HEK293 (cell line): ENCODE results near the gene RAPGEF5.

Experiments used
- CTCF ChIA-PET: fragments of 350-600 bp; formaldehyde crosslinking; extraction: SDS; loops from one replicate; lab custom pipeline; 2021; ENCODE audit warnings: antibody characterized with exemption; lab: Yijun Ruan, JAX
- POLR2A ChIA-PET: fragments of 300-600 bp; formaldehyde crosslinking; extraction: SDS; loops from one replicate; lab custom pipeline; 2020; ENCODE audit warnings: antibody characterized with exemption, inconsistent platforms; lab: Yijun Ruan, JAX
- H3K27ac ChIP-seq: fragments of 200-500 bp; sonication (Bioruptor generic); 2 replicates; pipeline ENCODE4 v1.5.1; 2014; ENCODE audit warnings: low read depth, low read length, control low read depth, inconsistent platforms; ENCODE audit errors: extremely low read depth
- H3K36me3 ChIP-seq, 2 experiments: fragments of 200-500 bp in 1 of 2; sonication (Bioruptor generic) in 1 of 2; 1 replicate in 1 of 2; 2 replicates in 1 of 2; pipeline ENCODE4 v1.5.1; 2014 to 2017; ENCODE audit warnings: inconsistent platforms in 2 of 2, low read length in 2 of 2; ENCODE audit not compliant: control insufficient read depth in 2 of 2, insufficient read depth in 1 of 2
- H3K4me1 ChIP-seq: fragments of 200-500 bp; sonication (Bioruptor generic); 2 replicates; pipeline ENCODE4 v1.5.1; 2014; ENCODE audit warnings: mild to moderate bottlenecking, low read length, inconsistent platforms; ENCODE audit not compliant: control insufficient read depth, insufficient read depth
- H3K4me3 ChIP-seq: 2 replicates; pipeline ENCODE4 v1.5.1; 2011; ENCODE audit warnings: low read depth, mild to moderate bottlenecking, control low read depth, low read length, moderate library complexity
- H3K9me3 ChIP-seq: fragments of 200-500 bp; sonication (Bioruptor generic); 2 replicates; pipeline ENCODE4 v1.5.1; 2014; ENCODE audit warnings: low read depth, low read length, inconsistent platforms; ENCODE audit not compliant: control insufficient read depth, insufficient read depth
- GLIS1 ChIP-seq: fragments of 450-650 bp; formaldehyde crosslinking; IDR thresholded peaks from 2 replicates; pipeline ENCODE4 v1.5.1; 2016; ENCODE audit warnings: missing biosample characterization, missing genetic modification characterization
- KLF1 ChIP-seq: fragments of 450-650 bp; formaldehyde crosslinking; IDR thresholded peaks from 2 replicates; pipeline ENCODE4 v1.5.1; 2016; ENCODE audit warnings: missing biosample characterization, missing genetic modification characterization
- SP7 ChIP-seq: fragments of 450-650 bp; formaldehyde crosslinking; IDR thresholded peaks from 2 replicates; pipeline ENCODE4 v1.5.1; 2016; ENCODE audit warnings: missing biosample characterization, missing genetic modification characterization
- ZEB2 ChIP-seq: fragments of 450-650 bp; formaldehyde crosslinking; IDR thresholded peaks from 2 replicates; pipeline ENCODE4 v1.5.1; 2016; ENCODE audit warnings: missing biosample characterization, missing genetic modification characterization
- ZNF140 ChIP-seq: fragments of 450-650 bp; formaldehyde crosslinking; IDR thresholded peaks from 2 replicates; pipeline ENCODE4 v1.5.1; 2016; ENCODE audit warnings: missing biosample characterization, missing genetic modification characterization
- ZNF239 ChIP-seq: fragments of 450-650 bp; formaldehyde crosslinking; IDR thresholded peaks from 2 replicates; pipeline ENCODE4 v1.5.1; 2016; ENCODE audit warnings: missing biosample characterization, missing genetic modification characterization
- ZNF292 ChIP-seq: fragments of 450-650 bp; formaldehyde crosslinking; IDR thresholded peaks from 2 replicates; pipeline ENCODE4 v1.5.1; 2016; ENCODE audit warnings: low read depth, missing biosample characterization, missing genetic modification characterization, borderline replicate concordance
- ZNF354C ChIP-seq: fragments of 450-650 bp; formaldehyde crosslinking; IDR thresholded peaks from 2 replicates; pipeline ENCODE4 v1.5.1; 2016; ENCODE audit warnings: missing biosample characterization, missing genetic modification characterization, low read depth, borderline replicate concordance
- ZNF423 ChIP-seq: fragments of 450-650 bp; formaldehyde crosslinking; IDR thresholded peaks from 2 replicates; pipeline ENCODE4 v1.5.1; 2016; ENCODE audit warnings: missing biosample characterization, missing genetic modification characterization
- ZNF544 ChIP-seq: fragments of 450-650 bp; formaldehyde crosslinking; IDR thresholded peaks from 2 replicates; pipeline ENCODE4 v1.5.0; 2017; ENCODE audit warnings: missing biosample characterization, missing genetic modification characterization
- ZNF549 ChIP-seq: fragments of 450-650 bp; IDR thresholded peaks from 2 replicates; pipeline ENCODE4 v1.5.1; 2018; ENCODE audit warnings: missing biosample characterization, missing genetic modification characterization, mild to moderate bottlenecking, inconsistent platforms, moderate library complexity
- ZNF585B ChIP-seq: fragments of 450-650 bp; formaldehyde crosslinking; IDR thresholded peaks from 2 replicates; pipeline ENCODE4 v1.5.1; 2016; ENCODE audit warnings: missing biosample characterization, missing genetic modification characterization
- ZSCAN30 ChIP-seq: fragments of 450-650 bp; IDR thresholded peaks from 2 replicates; pipeline ENCODE4 v1.5.1; 2018; ENCODE audit warnings: missing biosample characterization, mild to moderate bottlenecking, missing genetic modification characterization, moderate library complexity
- ZXDB ChIP-seq: fragments of 450-650 bp; formaldehyde crosslinking; IDR thresholded peaks from 2 replicates; pipeline ENCODE4 v1.5.1; 2016; ENCODE audit warnings: missing biosample characterization, missing genetic modification characterization
- TF ChIP-seq, protein P1 (sequence below): fragments of 450-650 bp; formaldehyde crosslinking; IDR thresholded peaks from 2 replicates; pipeline ENCODE4 v1.5.1; 2016; ENCODE audit warnings: missing biosample characterization, missing genetic modification characterization, borderline replicate concordance
- TF ChIP-seq, protein P2 (sequence below): fragments of 450-650 bp; formaldehyde crosslinking; IDR thresholded peaks from 2 replicates; pipeline ENCODE4 v1.5.1; 2016; ENCODE audit warnings: missing biosample characterization, missing genetic modification characterization
- TF ChIP-seq, protein P3 (sequence below): IDR thresholded peaks from 2 replicates; pipeline ENCODE4 v1.6.1; 2011; ENCODE audit warnings: mild to moderate bottlenecking, low read depth, low read length, borderline replicate concordance

RAPGEF5 gene

DNA sequence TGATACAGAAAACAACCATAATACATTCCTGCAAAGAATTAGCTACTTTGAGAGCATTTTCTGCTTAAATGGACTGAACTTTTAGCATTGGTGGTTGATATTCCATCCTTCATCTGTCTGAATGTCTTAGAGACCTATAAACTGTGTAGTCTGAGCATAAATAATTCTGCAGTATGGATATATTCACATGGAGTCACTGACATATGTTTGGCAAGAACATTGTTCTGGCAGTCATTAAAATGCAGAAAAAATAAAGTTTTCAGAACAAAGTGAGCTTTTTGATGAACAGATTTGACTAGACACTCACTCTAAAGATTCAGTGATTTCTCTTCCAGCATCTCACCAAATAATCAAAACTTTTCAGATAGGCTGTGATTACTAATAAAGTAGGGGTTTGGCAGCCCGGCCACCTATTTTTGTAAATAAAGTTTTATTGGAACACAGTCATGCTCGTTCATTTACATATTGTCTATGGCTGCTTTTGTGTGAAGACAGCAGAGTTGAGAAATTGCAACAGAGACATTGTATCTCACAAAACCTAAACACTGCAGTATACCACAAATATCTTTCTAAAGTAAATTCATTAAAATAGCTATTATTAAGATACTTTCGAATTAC, 44.1 kb upstream of the RAPGEF5 start (continued):
- TF ChIP-seq, protein P1, sequence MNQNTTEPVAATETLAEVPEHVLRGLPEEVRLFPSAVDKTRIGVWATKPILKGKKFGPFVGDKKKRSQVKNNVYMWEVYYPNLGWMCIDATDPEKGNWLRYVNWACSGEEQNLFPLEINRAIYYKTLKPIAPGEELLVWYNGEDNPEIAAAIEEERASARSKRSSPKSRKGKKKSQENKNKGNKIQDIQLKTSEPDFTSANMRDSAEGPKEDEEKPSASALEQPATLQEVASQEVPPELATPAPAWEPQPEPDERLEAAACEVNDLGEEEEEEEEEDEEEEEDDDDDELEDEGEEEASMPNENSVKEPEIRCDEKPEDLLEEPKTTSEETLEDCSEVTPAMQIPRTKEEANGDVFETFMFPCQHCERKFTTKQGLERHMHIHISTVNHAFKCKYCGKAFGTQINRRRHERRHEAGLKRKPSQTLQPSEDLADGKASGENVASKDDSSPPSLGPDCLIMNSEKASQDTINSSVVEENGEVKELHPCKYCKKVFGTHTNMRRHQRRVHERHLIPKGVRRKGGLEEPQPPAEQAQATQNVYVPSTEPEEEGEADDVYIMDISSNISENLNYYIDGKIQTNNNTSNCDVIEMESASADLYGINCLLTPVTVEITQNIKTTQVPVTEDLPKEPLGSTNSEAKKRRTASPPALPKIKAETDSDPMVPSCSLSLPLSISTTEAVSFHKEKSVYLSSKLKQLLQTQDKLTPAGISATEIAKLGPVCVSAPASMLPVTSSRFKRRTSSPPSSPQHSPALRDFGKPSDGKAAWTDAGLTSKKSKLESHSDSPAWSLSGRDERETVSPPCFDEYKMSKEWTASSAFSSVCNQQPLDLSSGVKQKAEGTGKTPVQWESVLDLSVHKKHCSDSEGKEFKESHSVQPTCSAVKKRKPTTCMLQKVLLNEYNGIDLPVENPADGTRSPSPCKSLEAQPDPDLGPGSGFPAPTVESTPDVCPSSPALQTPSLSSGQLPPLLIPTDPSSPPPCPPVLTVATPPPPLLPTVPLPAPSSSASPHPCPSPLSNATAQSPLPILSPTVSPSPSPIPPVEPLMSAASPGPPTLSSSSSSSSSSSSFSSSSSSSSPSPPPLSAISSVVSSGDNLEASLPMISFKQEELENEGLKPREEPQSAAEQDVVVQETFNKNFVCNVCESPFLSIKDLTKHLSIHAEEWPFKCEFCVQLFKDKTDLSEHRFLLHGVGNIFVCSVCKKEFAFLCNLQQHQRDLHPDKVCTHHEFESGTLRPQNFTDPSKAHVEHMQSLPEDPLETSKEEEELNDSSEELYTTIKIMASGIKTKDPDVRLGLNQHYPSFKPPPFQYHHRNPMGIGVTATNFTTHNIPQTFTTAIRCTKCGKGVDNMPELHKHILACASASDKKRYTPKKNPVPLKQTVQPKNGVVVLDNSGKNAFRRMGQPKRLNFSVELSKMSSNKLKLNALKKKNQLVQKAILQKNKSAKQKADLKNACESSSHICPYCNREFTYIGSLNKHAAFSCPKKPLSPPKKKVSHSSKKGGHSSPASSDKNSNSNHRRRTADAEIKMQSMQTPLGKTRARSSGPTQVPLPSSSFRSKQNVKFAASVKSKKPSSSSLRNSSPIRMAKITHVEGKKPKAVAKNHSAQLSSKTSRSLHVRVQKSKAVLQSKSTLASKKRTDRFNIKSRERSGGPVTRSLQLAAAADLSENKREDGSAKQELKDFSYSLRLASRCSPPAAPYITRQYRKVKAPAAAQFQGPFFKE = no peak
- TF ChIP-seq ZNF292 (tag by site-specific recombination) (no peak), SP7 (no peak), ZNF549 (tag by site-specific recombination) (no peak), ZNF354C (tag by site-specific recombination) (no peak)
- TF ChIP-seq, protein P2, sequence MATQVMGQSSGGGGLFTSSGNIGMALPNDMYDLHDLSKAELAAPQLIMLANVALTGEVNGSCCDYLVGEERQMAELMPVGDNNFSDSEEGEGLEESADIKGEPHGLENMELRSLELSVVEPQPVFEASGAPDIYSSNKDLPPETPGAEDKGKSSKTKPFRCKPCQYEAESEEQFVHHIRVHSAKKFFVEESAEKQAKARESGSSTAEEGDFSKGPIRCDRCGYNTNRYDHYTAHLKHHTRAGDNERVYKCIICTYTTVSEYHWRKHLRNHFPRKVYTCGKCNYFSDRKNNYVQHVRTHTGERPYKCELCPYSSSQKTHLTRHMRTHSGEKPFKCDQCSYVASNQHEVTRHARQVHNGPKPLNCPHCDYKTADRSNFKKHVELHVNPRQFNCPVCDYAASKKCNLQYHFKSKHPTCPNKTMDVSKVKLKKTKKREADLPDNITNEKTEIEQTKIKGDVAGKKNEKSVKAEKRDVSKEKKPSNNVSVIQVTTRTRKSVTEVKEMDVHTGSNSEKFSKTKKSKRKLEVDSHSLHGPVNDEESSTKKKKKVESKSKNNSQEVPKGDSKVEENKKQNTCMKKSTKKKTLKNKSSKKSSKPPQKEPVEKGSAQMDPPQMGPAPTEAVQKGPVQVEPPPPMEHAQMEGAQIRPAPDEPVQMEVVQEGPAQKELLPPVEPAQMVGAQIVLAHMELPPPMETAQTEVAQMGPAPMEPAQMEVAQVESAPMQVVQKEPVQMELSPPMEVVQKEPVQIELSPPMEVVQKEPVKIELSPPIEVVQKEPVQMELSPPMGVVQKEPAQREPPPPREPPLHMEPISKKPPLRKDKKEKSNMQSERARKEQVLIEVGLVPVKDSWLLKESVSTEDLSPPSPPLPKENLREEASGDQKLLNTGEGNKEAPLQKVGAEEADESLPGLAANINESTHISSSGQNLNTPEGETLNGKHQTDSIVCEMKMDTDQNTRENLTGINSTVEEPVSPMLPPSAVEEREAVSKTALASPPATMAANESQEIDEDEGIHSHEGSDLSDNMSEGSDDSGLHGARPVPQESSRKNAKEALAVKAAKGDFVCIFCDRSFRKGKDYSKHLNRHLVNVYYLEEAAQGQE (tag by site-specific recombination) = no peak
- TF ChIP-seq, protein P3, sequence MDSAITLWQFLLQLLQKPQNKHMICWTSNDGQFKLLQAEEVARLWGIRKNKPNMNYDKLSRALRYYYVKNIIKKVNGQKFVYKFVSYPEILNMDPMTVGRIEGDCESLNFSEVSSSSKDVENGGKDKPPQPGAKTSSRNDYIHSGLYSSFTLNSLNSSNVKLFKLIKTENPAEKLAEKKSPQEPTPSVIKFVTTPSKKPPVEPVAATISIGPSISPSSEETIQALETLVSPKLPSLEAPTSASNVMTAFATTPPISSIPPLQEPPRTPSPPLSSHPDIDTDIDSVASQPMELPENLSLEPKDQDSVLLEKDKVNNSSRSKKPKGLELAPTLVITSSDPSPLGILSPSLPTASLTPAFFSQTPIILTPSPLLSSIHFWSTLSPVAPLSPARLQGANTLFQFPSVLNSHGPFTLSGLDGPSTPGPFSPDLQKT = no peak

DNA sequence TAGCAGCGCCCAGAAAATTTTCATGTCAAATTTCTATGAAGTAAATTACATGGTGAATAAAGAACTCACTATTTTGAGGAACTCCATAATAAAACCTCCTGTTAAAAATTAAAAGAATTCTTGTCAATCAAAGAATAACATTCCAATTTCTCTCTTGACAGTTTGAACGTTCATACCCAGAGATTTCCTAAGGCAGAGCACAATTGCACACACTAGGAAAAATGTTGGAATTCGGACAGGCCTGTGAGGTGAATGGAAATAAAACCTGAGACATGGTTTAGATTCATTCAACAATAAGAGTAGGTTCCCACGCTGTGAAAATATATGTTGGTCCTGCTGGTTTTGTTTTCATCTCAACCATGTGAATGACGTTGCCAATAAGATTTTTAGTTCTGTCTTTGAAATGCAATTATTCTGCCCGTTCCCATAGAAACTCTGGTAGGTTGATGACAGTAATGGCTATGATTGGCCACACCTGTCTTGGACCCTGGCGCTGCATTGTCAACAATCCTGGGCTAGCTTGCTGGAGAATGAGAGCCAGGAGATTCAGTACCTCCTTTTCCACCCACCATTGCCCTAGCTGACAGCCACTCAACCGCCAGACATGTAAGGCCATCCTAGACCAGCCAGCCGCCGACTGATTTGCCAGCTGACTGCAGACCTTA, 43.3 kb upstream of the RAPGEF5 start:
- Histone ChIP-seq H3K36me3 (no peaks in the 10 kb centered on the region), H3K27ac (no peak overlapping the region), H3K9me3 (no peaks in the 10 kb centered on the region), H3K4me3 (no peak overlapping the region), H3K4me1 (0 out of 2 replicates have a peak, but pooled peaks cover 3% of the 10 kb centered on the region)
- ChIA-PET CTCF (interaction anchor here (0.6 to 1.3 kb wide), 2 partner anchors 85 to 1305 kb away, joined by 3 to 5 read pairs; no protein-coding TSS in a partner anchor), POLR2A (no interaction called here)
- TF ChIP-seq ZNF140 (tag by site-specific recombination) (no peak), ZXDB (tag by site-specific recombination) (no peak), ZNF585B (tag by site-specific recombination) (no peak), ZNF239 (no peak), ZNF423 (tag by site-specific recombination) (no peak), ZEB2 (tag by site-specific recombination) (no peak), ZSCAN30 (tag by site-specific recombination) (no peak), KLF1 (tag by site-specific recombination) (no peak), GLIS1 (no peak), ZNF544 (tag by site-specific recombination) (no peak)
